ENCODE measurements around the gene TSHZ2. TPM values are rescaled to one million over a fixed set of nuclear protein-coding genes. Genes with fewer than 3 reads are reported as not detected.

The TSHZ2 gene
- total and polyA plus RNA-seq, 2 experiments from 2014 or later = 1.1 to 5.2 TPM

GRCh38 chr20:53512076-53512475, 539.9 kb downstream of the TSHZ2 start:
- Histone ChIP-seq H3K79me2 (no peaks in the 10 kb centered on the region), H3K27ac (no peak overlapping the region), H3K4me1 (ENCODE audit: insufficient read depth) (peaks cover 3% of the 10 kb centered on the region), H3K4me3 (no peak overlapping the region), H2AFZ (no peak overlapping the region), H4K20me1 (ENCODE audit: insufficient read depth, poor library complexity, severe bottlenecking) (no peaks in the 10 kb centered on the region), H3K4me2 (no peak overlapping the region), H3K36me3 (replicated peaks; ENCODE audit: insufficient read depth, low read depth) (no peaks in the 10 kb centered on the region), H3K9me2 (replicated peaks; ENCODE audit: insufficient read depth) (no peaks in the 10 kb centered on the region), H3K9me3 (ENCODE audit: low read depth) (no peaks in the 10 kb centered on the region), H3K27me3 (no peaks in the 10 kb centered on the region)
- TF ChIP-seq CTCF (IDR thresholded peaks at IDR 0.05; ENCODE audit: poor library complexity) (no peak), EZH2 (IDR thresholded peaks at IDR 0.05; ENCODE audit: borderline replicate concordance) (no peak), EZH2phosphoT487 (IDR thresholded peaks at IDR 0.05; ENCODE audit: low read depth, severe bottlenecking, unreplicated experiment) (no peak)
- WGBS (ENCODE audit: low lambda C conversion rate, missing lambda C conversion rate) = 90% methylated on average over 9 of the region's 9 CpGs
- DNase-seq (ENCODE audit: low spot score) = no peak

GRCh38 chr20:53513168-53513488, 541.0 kb downstream of the TSHZ2 start:
- no peak for DNase-seq (ENCODE audit: low spot score)
- Histone ChIP-seq H3K4me2 (peak overlapping the region; percentile 52), H4K20me1 (ENCODE audit: insufficient read depth, poor library complexity, severe bottlenecking) (no peaks in the 10 kb centered on the region), H3K4me3 (no peak overlapping the region), H3K27me3 (no peaks in the 10 kb centered on the region), H3K27ac (peak overlapping the region; percentile 89), H3K4me1 (ENCODE audit: insufficient read depth) (peaks cover 3% of the 10 kb centered on the region), H3K9me2 (replicated peaks; ENCODE audit: insufficient read depth) (no peaks in the 10 kb centered on the region), H2AFZ (no peak overlapping the region), H3K79me2 (no peaks in the 10 kb centered on the region), H3K9me3 (ENCODE audit: low read depth) (no peaks in the 10 kb centered on the region), H3K36me3 (replicated peaks; ENCODE audit: insufficient read depth, low read depth) (no peaks in the 10 kb centered on the region)
- TF ChIP-seq CTCF (IDR thresholded peaks at IDR 0.05; ENCODE audit: poor library complexity) (no peak), EZH2 (IDR thresholded peaks at IDR 0.05; ENCODE audit: borderline replicate concordance) (no peak), EZH2phosphoT487 (IDR thresholded peaks at IDR 0.05; ENCODE audit: low read depth, severe bottlenecking, unreplicated experiment) (no peak)
- WGBS (ENCODE audit: low lambda C conversion rate, missing lambda C conversion rate) = 63% methylated on average over 2 of the region's 2 CpGs

GRCh38 chr20:53513489-53514298, 541.5 kb downstream of the TSHZ2 start:
- Histone ChIP-seq H3K9me2 (replicated peaks; ENCODE audit: insufficient read depth) (no peaks in the 10 kb centered on the region), H3K36me3 (replicated peaks; ENCODE audit: insufficient read depth, low read depth) (no peaks in the 10 kb centered on the region), H4K20me1 (ENCODE audit: insufficient read depth, poor library complexity, severe bottlenecking) (no peaks in the 10 kb centered on the region), H2AFZ (no peak overlapping the region), H3K4me2 (peak overlapping the region; percentile 52), H3K79me2 (no peaks in the 10 kb centered on the region), H3K9me3 (ENCODE audit: low read depth) (no peaks in the 10 kb centered on the region), H3K27me3 (no peaks in the 10 kb centered on the region), H3K4me1 (ENCODE audit: insufficient read depth) (peaks cover 3% of the 10 kb centered on the region), H3K27ac (peak overlapping the region; percentile 89), H3K4me3 (no peak overlapping the region)
- TF ChIP-seq CTCF (IDR thresholded peaks at IDR 0.05; ENCODE audit: poor library complexity) = no peak
- TF ChIP-seq EZH2 (IDR thresholded peaks at IDR 0.05; ENCODE audit: borderline replicate concordance) = no peak
- no peak for TF ChIP-seq EZH2phosphoT487 (IDR thresholded peaks at IDR 0.05; ENCODE audit: low read depth, severe bottlenecking, unreplicated experiment)
- WGBS (ENCODE audit: low lambda C conversion rate, missing lambda C conversion rate) = 64% methylated on average over 18 of the region's 18 CpGs
- DNase-seq (ENCODE audit: low spot score) = peak; percentile 81
